ENCODE measurements around the gene NANS.

DNA sequence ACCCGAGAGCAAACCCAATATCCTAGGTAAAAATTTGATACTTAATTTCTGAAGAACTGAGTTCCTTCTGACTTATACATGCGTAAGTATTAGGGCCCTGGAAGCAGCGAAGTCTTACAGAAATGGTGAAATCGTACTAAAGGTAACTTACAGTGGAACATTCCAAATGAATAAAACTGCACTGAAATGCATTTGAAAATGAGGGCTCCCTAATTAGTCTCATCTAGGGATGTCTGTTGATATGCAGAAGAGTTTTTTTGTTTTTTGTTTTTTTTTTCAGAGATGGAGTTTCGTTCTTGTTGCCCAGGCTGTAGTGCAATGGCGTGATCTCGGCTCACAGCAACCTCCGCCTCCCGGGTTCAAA, 10.4 kb upstream of the NANS start:
- TF ChIP-seq, protein P1, sequence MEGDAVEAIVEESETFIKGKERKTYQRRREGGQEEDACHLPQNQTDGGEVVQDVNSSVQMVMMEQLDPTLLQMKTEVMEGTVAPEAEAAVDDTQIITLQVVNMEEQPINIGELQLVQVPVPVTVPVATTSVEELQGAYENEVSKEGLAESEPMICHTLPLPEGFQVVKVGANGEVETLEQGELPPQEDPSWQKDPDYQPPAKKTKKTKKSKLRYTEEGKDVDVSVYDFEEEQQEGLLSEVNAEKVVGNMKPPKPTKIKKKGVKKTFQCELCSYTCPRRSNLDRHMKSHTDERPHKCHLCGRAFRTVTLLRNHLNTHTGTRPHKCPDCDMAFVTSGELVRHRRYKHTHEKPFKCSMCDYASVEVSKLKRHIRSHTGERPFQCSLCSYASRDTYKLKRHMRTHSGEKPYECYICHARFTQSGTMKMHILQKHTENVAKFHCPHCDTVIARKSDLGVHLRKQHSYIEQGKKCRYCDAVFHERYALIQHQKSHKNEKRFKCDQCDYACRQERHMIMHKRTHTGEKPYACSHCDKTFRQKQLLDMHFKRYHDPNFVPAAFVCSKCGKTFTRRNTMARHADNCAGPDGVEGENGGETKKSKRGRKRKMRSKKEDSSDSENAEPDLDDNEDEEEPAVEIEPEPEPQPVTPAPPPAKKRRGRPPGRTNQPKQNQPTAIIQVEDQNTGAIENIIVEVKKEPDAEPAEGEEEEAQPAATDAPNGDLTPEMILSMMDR (IDR thresholded peaks at IDR 0.05) = no peak
- no peak for TF ChIP-seq POLR2A (IDR thresholded peaks at IDR 0.05)

All from body of pancreas (tissue), 4 donors.